HCT116 (cell line): ENCODE measurements around the gene KLRF2. TPM values are rescaled to one million over a fixed set of nuclear protein-coding genes. Genes with fewer than 3 reads are reported as not detected.

ENCODE experiments used
- ATAC-seq: fragments of 200-7000 bp; cut with Tn5 transposase; 2 replicates; pipeline ENCODE4 v1.9.1; 2020; ENCODE audit warnings: mild to moderate bottlenecking, moderate library complexity
- BruUV-seq: library from RNA; stranded (reverse); fragments of 400-500 nt; replicated peaks from 2 replicates; lab custom pipeline; 2021; lab: Mats Ljungman, UMichigan
- CTCF ChIA-PET: fragments of 300-600 bp; sonication (Branson Sonifier 250); formaldehyde crosslinking; loops from one replicate; lab custom pipeline; 2021; ENCODE audit warnings: antibody characterized with exemption; lab: Charles Lee
- POLR2A ChIA-PET: fragments of 300-600, 350-600 bp; sonication (Branson Sonifier 250); formaldehyde crosslinking; loops from one replicate; lab custom pipeline; 2021; ENCODE audit warnings: antibody characterized with exemption; lab: Charles Lee
- RAD21 ChIA-PET, 2 experiments: fragments of 300-600 bp; sonication (Branson Sonifier 250); formaldehyde crosslinking; loops; one replicate each; lab custom pipeline; 2023; ENCODE audit warnings: low total read pairs in 2 of 2; ENCODE audit not compliant: uncharacterized antibody in 2 of 2, unreplicated experiment in 2 of 2, low non-redundant PET in 1 of 2; lab: Charles Lee
- DNase-seq: peaks from one replicate; pipeline ENCODE4 v3.0.0-alpha.2; 2010; ENCODE audit warnings: low read depth, low spot score
- H2AFZ ChIP-seq: fragments of 200-600 bp; shearing (Covaris generic), sonication (generic); 2 replicates; pipeline ENCODE4 v1.6.1; 2017; ENCODE audit warnings: low read depth, mixed run types, mixed read lengths, antibody characterized with exemption, low read length; ENCODE audit not compliant: poor library complexity, severe bottlenecking
- H3K27ac ChIP-seq: 2 replicates; pipeline ENCODE4 v1.5.1; 2012; ENCODE audit warnings: low read depth, low read length
- H3K27me3 ChIP-seq: fragments of 200-600 bp; sonication (generic); 2 replicates; pipeline ENCODE4 v1.6.1; 2016; ENCODE audit warnings: mixed run types, low read length, mixed read lengths; ENCODE audit not compliant: insufficient read depth
- H3K36me3 ChIP-seq, 2 experiments: fragments of 200-500 bp in 1 of 2; fragments of 200-600 bp in 1 of 2; sonication (Bioruptor generic) in 1 of 2; sonication (generic) in 1 of 2; 2 replicates each; pipeline versions ENCODE4 v1.5.1 to v1.6.1; 2014 to 2016; ENCODE audit warnings: low read length in 2 of 2, inconsistent platforms in 1 of 2, mixed read lengths in 1 of 2, mixed run types in 1 of 2; ENCODE audit not compliant: insufficient read depth in 2 of 2, control insufficient read depth in 1 of 2
- H3K4me1 ChIP-seq, 2 experiments: fragments of 200-600 bp in 1 of 2; sonication (generic) in 1 of 2; 2 replicates each; pipeline versions ENCODE4 v1.5.1 to v1.6.1; 2012 to 2017; ENCODE audit warnings: low read length in 2 of 2, inconsistent platforms in 1 of 2, mild to moderate bottlenecking in 1 of 2, mixed read lengths in 1 of 2, mixed run types in 1 of 2, moderate library complexity in 1 of 2; ENCODE audit not compliant: insufficient read depth in 2 of 2, control insufficient read depth in 1 of 2
- H3K4me2 ChIP-seq: fragments of 200-600 bp; sonication (generic); 2 replicates; pipeline ENCODE4 v1.6.1; 2017; ENCODE audit warnings: mixed run types, low read length, mixed read lengths
- H3K4me3 ChIP-seq, 2 experiments: fragments of 200-600 bp in 1 of 2; sonication (generic) in 1 of 2; replicated peaks in 1 of 2; 2 replicates each; pipeline ENCODE4 v1.5.1; 2011 to 2016; ENCODE audit warnings: low read length in 2 of 2, control low read depth in 1 of 2, low read depth in 1 of 2, mild to moderate bottlenecking in 1 of 2, mixed read lengths in 1 of 2, mixed run types in 1 of 2
- H3K79me2 ChIP-seq: fragments of 200-600 bp; sonication (generic); 2 replicates; pipeline ENCODE4 v1.6.1; 2017; ENCODE audit warnings: mild to moderate bottlenecking, mixed run types, low read length, moderate library complexity, mixed read lengths; ENCODE audit not compliant: insufficient read depth
- H3K9ac ChIP-seq: fragments of 200-600 bp; sonication (generic); 2 replicates; pipeline ENCODE4 v1.6.1; 2016; ENCODE audit warnings: low read length, mixed read lengths
- H3K9me2 ChIP-seq: fragments of 200-600 bp; sonication (generic), shearing (Covaris generic); 2 replicates; pipeline ENCODE4 v1.6.1; 2017; ENCODE audit warnings: mixed run types, mild to moderate bottlenecking, moderate library complexity; ENCODE audit not compliant: insufficient read depth
- H3K9me3 ChIP-seq, 2 experiments: fragments of 200-500 bp in 1 of 2; fragments of 200-600 bp in 1 of 2; sonication (Bioruptor generic) in 1 of 2; sonication (generic) in 1 of 2; 2 replicates each; pipeline ENCODE4 v1.6.1; 2014 to 2017; ENCODE audit warnings: low read length in 2 of 2, mixed read lengths in 2 of 2, inconsistent platforms in 1 of 2, low read depth in 1 of 2, mild to moderate bottlenecking in 1 of 2, mixed run types in 1 of 2, moderate library complexity in 1 of 2; ENCODE audit not compliant: control insufficient read depth in 1 of 2, insufficient read depth in 1 of 2
- H4K20me1 ChIP-seq: fragments of 200-600 bp; sonication (generic), shearing (Covaris generic); 2 replicates; pipeline ENCODE4 v1.6.1; 2017; ENCODE audit warnings: mixed run types, mild to moderate bottlenecking, moderate library complexity; ENCODE audit not compliant: insufficient read depth
- ATF3 ChIP-seq: IDR thresholded peaks from 2 replicates; pipeline ENCODE4 v1.6.1; 2012
- CEBPB ChIP-seq: IDR thresholded peaks from 2 replicates; pipeline ENCODE4 v1.6.1; 2012; ENCODE audit warnings: low read depth
- CTCF ChIP-seq, 3 experiments: fragments of 200-600 bp in 1 of 3; sonication (generic) in 1 of 3; IDR thresholded peaks in 2 of 3; conservative IDR thresholded peaks in 1 of 3; 2 replicates each; pipeline ENCODE4 v1.5.1; 2012 to 2017; ENCODE audit warnings: low read depth in 2 of 3, low read length in 2 of 3, antibody characterized with exemption in 1 of 3, borderline replicate concordance in 1 of 3, control low read depth in 1 of 3, mild to moderate bottlenecking in 1 of 3, mixed read lengths in 1 of 3, mixed run types in 1 of 3, moderate library complexity in 1 of 3; ENCODE audit not compliant: insufficient read depth in 1 of 3
- EGR1 ChIP-seq: IDR thresholded peaks from 2 replicates; pipeline ENCODE4 v1.6.1; 2012; ENCODE audit warnings: low read depth
- EZH2phosphoT487 ChIP-seq: fragments of 200-600 bp; IDR thresholded peaks from 2 replicates; pipeline ENCODE4 v1.6.1; 2018; ENCODE audit warnings: antibody characterized with exemption, borderline replicate concordance
- JUND ChIP-seq: IDR thresholded peaks from 2 replicates; pipeline ENCODE4 v1.6.1; 2012
- POLR2A ChIP-seq: IDR thresholded peaks from 2 replicates; pipeline ENCODE4 v1.7.0; 2011; ENCODE audit warnings: borderline replicate concordance; ENCODE audit not compliant: insufficient read depth, insufficient read length; ENCODE audit errors: extremely low read depth
- RAD21 ChIP-seq: IDR thresholded peaks from 2 replicates; pipeline ENCODE4 v1.6.1; 2012; ENCODE audit warnings: low read depth, mild to moderate bottlenecking
- REST ChIP-seq: IDR thresholded peaks from 2 replicates; pipeline ENCODE4 v1.6.1; 2012; ENCODE audit warnings: low read depth
- SIN3A ChIP-seq: IDR thresholded peaks from 2 replicates; pipeline ENCODE4 v1.6.1; 2012; ENCODE audit warnings: low read depth
- SRF ChIP-seq: IDR thresholded peaks from 2 replicates; pipeline ENCODE4 v1.6.1; 2012; ENCODE audit warnings: low read depth
- TCF7L2 ChIP-seq: IDR thresholded peaks from 2 replicates; pipeline ENCODE4 v1.7.0; 2011; ENCODE audit warnings: borderline replicate concordance, inconsistent platforms; ENCODE audit not compliant: insufficient read depth, insufficient read length; ENCODE audit errors: extremely low read depth
- YY1 ChIP-seq: IDR thresholded peaks from 2 replicates; pipeline ENCODE4 v1.6.1; 2011; ENCODE audit warnings: low read length, low read depth, moderate library complexity, mild to moderate bottlenecking; ENCODE audit not compliant: insufficient replicate concordance; ENCODE audit errors: extremely low read depth
- ZNF274 ChIP-seq: fragments of 200-500 bp; sonication (Bioruptor generic); IDR thresholded peaks from 2 replicates; pipeline ENCODE4 v1.6.1; 2014; ENCODE audit warnings: mild to moderate bottlenecking, low read depth, low read length, inconsistent platforms
- intact Hi-C: fragments of 100-400 bp; cut with micrococcal nuclease; formaldehyde crosslinking; loops from 2 replicates; pipeline ENCODE4 v1.10.0; 2022
- total RNA-seq: library from RNA; stranded (reverse); gene quantifications from one replicate; pipeline ENCODE4 v1.2.1, GENCODE V29; 2021; ENCODE audit not compliant: unreplicated experiment

KLRF2 gene
- total RNA-seq, 1 experiment from 2014 or later = not detected

- TF ChIP-seq CTCF (IDR thresholded peaks at IDR 0.05 in 2 of 3, conservative IDR thresholded peaks at IDR 0.05 in 1 of 3; ENCODE audit: borderline replicate concordance in 1 of 3, insufficient read depth in 1 of 3, low read depth in 2 of 3, low read length in 2 of 3) (no peak), TCF7L2 (no peak), RAD21 (no peak), ZNF274 (no peak), REST (no peak), SRF (no peak)
- TF ChIP-seq, all 23 proteins: peak for 0
These were observed 9.1 kb upstream of the KLRF2 start (continued) for GRCh38 chr12:9872162-9872561.

- no peak overlapping the region for H3K4me2 ChIP-seq
- ChIA-PET RAD21 (no interaction called here), POLR2A (no interaction called here), CTCF (no interaction called here)
- no peak overlapping the region for H3K9ac ChIP-seq
- no peaks in the 10 kb centered on the region for H3K79me2 ChIP-seq
- no peaks in the 10 kb centered on the region for H3K9me2 ChIP-seq
- intact Hi-C loops = no loop called here
- H3K36me3 ChIP-seq = no peaks in the 10 kb centered on the region
- H3K9me3 ChIP-seq = no peaks in the 10 kb centered on the region
- no peaks in the 10 kb centered on the region for H3K4me1 ChIP-seq
- no peaks in the 10 kb centered on the region; the same call in 1 of the 2 replicates for H4K20me1 ChIP-seq
- H3K27me3 ChIP-seq = peaks cover 40% of the 10 kb centered on the region
- no peak for ATAC-seq
- H3K27ac ChIP-seq = no peak overlapping the region
- no peak overlapping the region for H3K4me3 ChIP-seq
- DNase-seq = no peak
- BruUV-seq = no TSS peak
- H2AFZ ChIP-seq = no peak overlapping the region
- TF ChIP-seq ZNF274 (no peak), EGR1 (no peak), POLR2A (no peak), EZH2phosphoT487 (no peak), ATF3 (no peak), JUND (no peak), SRF (no peak), CEBPB (no peak), YY1 (no peak), REST (no peak), SIN3A (no peak)
These were observed 8.5 kb upstream of the KLRF2 start for GRCh38 chr12:9872742-9873141.
